HEK293 (cell line): ENCODE data around the gene RPRM.
"Not testable (repeated sequence)": the region's sequence is repeated elsewhere in the genome, so short reads cannot be mapped to it uniquely, and the experiment has no call there.

Experiments used
- CTCF ChIA-PET: fragments of 350-600 bp; formaldehyde crosslinking; extraction: SDS; loops from one replicate; lab custom pipeline; 2021; ENCODE audit warnings: antibody characterized with exemption; lab: Yijun Ruan, JAX
- POLR2A ChIA-PET: fragments of 300-600 bp; formaldehyde crosslinking; extraction: SDS; loops from one replicate; lab custom pipeline; 2020; ENCODE audit warnings: antibody characterized with exemption, inconsistent platforms; lab: Yijun Ruan, JAX
- H3K27ac ChIP-seq: fragments of 200-500 bp; sonication (Bioruptor generic); 2 replicates; pipeline ENCODE4 v1.5.1; 2014; ENCODE audit warnings: low read depth, low read length, control low read depth, inconsistent platforms; ENCODE audit errors: extremely low read depth
- H3K36me3 ChIP-seq, 2 experiments: fragments of 200-500 bp in 1 of 2; sonication (Bioruptor generic) in 1 of 2; 1 replicate in 1 of 2; 2 replicates in 1 of 2; pipeline ENCODE4 v1.5.1; 2014 to 2017; ENCODE audit warnings: inconsistent platforms in 2 of 2, low read length in 2 of 2; ENCODE audit not compliant: control insufficient read depth in 2 of 2, insufficient read depth in 1 of 2
- H3K4me1 ChIP-seq: fragments of 200-500 bp; sonication (Bioruptor generic); 2 replicates; pipeline ENCODE4 v1.5.1; 2014; ENCODE audit warnings: mild to moderate bottlenecking, low read length, inconsistent platforms; ENCODE audit not compliant: control insufficient read depth, insufficient read depth
- H3K4me3 ChIP-seq: 2 replicates; pipeline ENCODE4 v1.5.1; 2011; ENCODE audit warnings: low read depth, mild to moderate bottlenecking, control low read depth, low read length, moderate library complexity
- H3K9me3 ChIP-seq: fragments of 200-500 bp; sonication (Bioruptor generic); 2 replicates; pipeline ENCODE4 v1.5.1; 2014; ENCODE audit warnings: low read depth, low read length, inconsistent platforms; ENCODE audit not compliant: control insufficient read depth, insufficient read depth
- ATF2 ChIP-seq: fragments of 450-650 bp; formaldehyde crosslinking; IDR thresholded peaks from 2 replicates; pipeline ENCODE4 v1.5.1; 2016; ENCODE audit warnings: missing biosample characterization, missing genetic modification characterization, low read depth
- BCL6B ChIP-seq: fragments of 450-650 bp; formaldehyde crosslinking; IDR thresholded peaks from 2 replicates; pipeline ENCODE4 v1.5.1; 2017; ENCODE audit warnings: missing biosample characterization, missing genetic modification characterization
- FEZF1 ChIP-seq: fragments of 450-650 bp; formaldehyde crosslinking; IDR thresholded peaks from 2 replicates; pipeline ENCODE4 v1.5.1; 2016; ENCODE audit warnings: missing biosample characterization, missing genetic modification characterization
- GFI1B ChIP-seq: fragments of 450-650 bp; formaldehyde crosslinking; IDR thresholded peaks from 2 replicates; pipeline ENCODE4 v1.5.1; 2016; ENCODE audit warnings: missing biosample characterization, missing genetic modification characterization
- SALL2 ChIP-seq: fragments of 450-650 bp; formaldehyde crosslinking; IDR thresholded peaks from 2 replicates; pipeline ENCODE4 v1.5.0; 2017; ENCODE audit warnings: missing biosample characterization, mild to moderate bottlenecking, missing genetic modification characterization, borderline replicate concordance
- SCRT1 ChIP-seq: fragments of 450-650 bp; formaldehyde crosslinking; IDR thresholded peaks from 2 replicates; pipeline ENCODE4 v1.5.1; 2016; ENCODE audit warnings: missing biosample characterization, missing genetic modification characterization, borderline replicate concordance
- SCRT2 ChIP-seq: fragments of 450-650 bp; formaldehyde crosslinking; IDR thresholded peaks from 2 replicates; pipeline ENCODE4 v1.5.1; 2016; ENCODE audit warnings: missing biosample characterization, missing genetic modification characterization
- SETDB1 ChIP-seq: IDR thresholded peaks from one replicate; pipeline ENCODE4 v1.6.1; 2017; ENCODE audit warnings: mild to moderate bottlenecking, low read length, moderate library complexity, mixed read lengths; ENCODE audit not compliant: insufficient read length
- TCF7L2 ChIP-seq: IDR thresholded peaks from 2 replicates; pipeline ENCODE4 v1.6.1; 2011; ENCODE audit warnings: low read depth, mild to moderate bottlenecking, inconsistent platforms, low read length, moderate library complexity, borderline replicate concordance
- ZFP3 ChIP-seq: fragments of 450-650 bp; formaldehyde crosslinking; IDR thresholded peaks from 2 replicates; pipeline ENCODE4 v1.5.1; 2016; ENCODE audit warnings: low read depth, missing biosample characterization, missing genetic modification characterization
- ZNF10 ChIP-seq: fragments of 450-650 bp; formaldehyde crosslinking; IDR thresholded peaks from 2 replicates; pipeline ENCODE4 v1.5.1; 2017; ENCODE audit warnings: missing biosample characterization, missing genetic modification characterization
- ZNF132 ChIP-seq: fragments of 450-650 bp; formaldehyde crosslinking; IDR thresholded peaks from 2 replicates; pipeline ENCODE4 v1.5.1; 2017; ENCODE audit warnings: missing biosample characterization, missing genetic modification characterization, borderline replicate concordance
- ZNF280D ChIP-seq: fragments of 450-650 bp; formaldehyde crosslinking; IDR thresholded peaks from 2 replicates; pipeline ENCODE4 v1.5.1; 2016; ENCODE audit warnings: missing biosample characterization, missing genetic modification characterization
- ZNF354C ChIP-seq: fragments of 450-650 bp; formaldehyde crosslinking; IDR thresholded peaks from 2 replicates; pipeline ENCODE4 v1.5.1; 2016; ENCODE audit warnings: missing biosample characterization, missing genetic modification characterization, low read depth, borderline replicate concordance
- ZNF513 ChIP-seq: fragments of 450-650 bp; IDR thresholded peaks from 2 replicates; pipeline ENCODE4 v1.5.1; 2018; ENCODE audit warnings: missing biosample characterization, missing genetic modification characterization
- ZNF629 ChIP-seq: fragments of 450-650 bp; formaldehyde crosslinking; IDR thresholded peaks from 2 replicates; pipeline ENCODE4 v1.5.1; 2017; ENCODE audit warnings: missing biosample characterization, missing genetic modification characterization
- ZNF639 ChIP-seq: fragments of 450-650 bp; formaldehyde crosslinking; IDR thresholded peaks from 2 replicates; pipeline ENCODE4 v1.5.1; 2016; ENCODE audit warnings: missing biosample characterization, missing genetic modification characterization
- ZNF707 ChIP-seq: fragments of 450-650 bp; formaldehyde crosslinking; IDR thresholded peaks from 2 replicates; pipeline ENCODE4 v1.5.1; 2016; ENCODE audit warnings: missing biosample characterization, missing genetic modification characterization

Gene RPRM

GRCh38 chr2:153509133-153509532 lies 30.6 kb upstream of the RPRM start (continued):
- TF ChIP-seq SCRT2 (tag by site-specific recombination) (no peak), GFI1B (tag by site-specific recombination) (no peak), ZNF629 (tag by site-specific recombination) (no peak)

GRCh38 chr2:153506499-153506898 lies 27.9 kb upstream of the RPRM start:
- H3K4me3 ChIP-seq, H3K36me3 ChIP-seq, POLR2A ChIA-PET, H3K27ac ChIP-seq, H3K9me3 ChIP-seq, H3K4me1 ChIP-seq: not testable (repeated sequence)
- TF ChIP-seq SETDB1, result peak; percentile 70
- CTCF ChIA-PET, result interaction anchor here (1.8 kb wide), 1 partner anchor 28 kb away, joined by 3 read pairs; the partner anchor contains the start of gene RPRM

- ChIA-PET POLR2A (no interaction called here), CTCF (interaction anchor here (0.6 to 1.5 kb wide), 2 partner anchors 15 to 20 kb away, joined by 3 read pairs; partner anchors contain the start of gene RPRM)
- no peaks in the 10 kb centered on the region for H3K9me3 ChIP-seq
- H3K4me1 ChIP-seq, result no peaks in the 10 kb centered on the region
- H3K4me3 ChIP-seq, result no peak overlapping the region
- no peak for TF ChIP-seq SALL2
- no peak for TF ChIP-seq BCL6B
- TF ChIP-seq ZNF354C (tag by site-specific recombination), result no peak
- no peak for TF ChIP-seq ZNF639
- TF ChIP-seq ZNF10 (tag by site-specific recombination), result no peak
- TF ChIP-seq ZNF280D (tag by site-specific recombination), result no peak
- TF ChIP-seq SCRT2 (tag by site-specific recombination), result no peak
- no peak for TF ChIP-seq ZFP3 (tag by site-specific recombination)
- TF ChIP-seq ZNF132, result no peak
- H3K27ac ChIP-seq, result no peak overlapping the region
- no peaks in the 10 kb centered on the region for H3K36me3 ChIP-seq
Observed at GRCh38 chr2:153499439-153499838, 20.9 kb upstream of the RPRM start.

- TF ChIP-seq TCF7L2 (no peak), ZNF513 (no peak), ZNF707 (no peak), FEZF1 (tag by site-specific recombination) (no peak), ATF2 (no peak), SCRT1 (tag by site-specific recombination) (no peak)
Observed at GRCh38 chr2:153497938-153498629, 19.5 kb upstream of the RPRM start.

More at GRCh38 chr2:153497938-153498629, 19.5 kb upstream of the RPRM start:
- H3K9me3 ChIP-seq, result no peaks in the 10 kb centered on the region
- H3K4me1 ChIP-seq, result no peaks in the 10 kb centered on the region
- no peaks in the 10 kb centered on the region for H3K36me3 ChIP-seq
- no peak overlapping the region for H3K27ac ChIP-seq
- ChIA-PET POLR2A (no interaction called here), CTCF (no interaction called here)
- no peak overlapping the region for H3K4me3 ChIP-seq
